BLaER1 (cell line): Measurements from ENCODE around the gene DENND2A.

Experiments used
- H3K27ac ChIP-seq: shearing (Covaris generic); formaldehyde crosslinking; 2 replicates; pipeline ENCODE4 v1.8.1; 2022
- H3K27me3 ChIP-seq: shearing (Covaris generic); formaldehyde crosslinking; 2 replicates; pipeline ENCODE4 v1.8.1; 2022
- H3K36me3 ChIP-seq: shearing (Covaris generic); formaldehyde crosslinking; 2 replicates; pipeline ENCODE4 v1.8.1; 2022
- H3K4me1 ChIP-seq: shearing (Covaris generic); formaldehyde crosslinking; 2 replicates; pipeline ENCODE4 v1.8.1; 2022
- H3K4me2 ChIP-seq: shearing (Covaris generic); formaldehyde crosslinking; 2 replicates; pipeline ENCODE4 v1.8.1; 2022
- H3K4me3 ChIP-seq: shearing (Covaris generic); formaldehyde crosslinking; 2 replicates; pipeline ENCODE4 v1.8.1; 2022
- H3K9ac ChIP-seq: shearing (Covaris generic); formaldehyde crosslinking; 2 replicates; pipeline ENCODE4 v1.8.1; 2022
- H3K9me3 ChIP-seq: shearing (Covaris generic); formaldehyde crosslinking; 2 replicates; pipeline ENCODE4 v1.8.1; 2022
- H4K20me1 ChIP-seq: shearing (Covaris generic); formaldehyde crosslinking; 2 replicates; pipeline ENCODE4 v1.8.1; 2022
- Cebpa-rat ChIP-seq: shearing (Covaris generic); IDR thresholded peaks from 2 replicates; pipeline ENCODE4 v1.8.1; 2022

The DENND2A gene

DNA sequence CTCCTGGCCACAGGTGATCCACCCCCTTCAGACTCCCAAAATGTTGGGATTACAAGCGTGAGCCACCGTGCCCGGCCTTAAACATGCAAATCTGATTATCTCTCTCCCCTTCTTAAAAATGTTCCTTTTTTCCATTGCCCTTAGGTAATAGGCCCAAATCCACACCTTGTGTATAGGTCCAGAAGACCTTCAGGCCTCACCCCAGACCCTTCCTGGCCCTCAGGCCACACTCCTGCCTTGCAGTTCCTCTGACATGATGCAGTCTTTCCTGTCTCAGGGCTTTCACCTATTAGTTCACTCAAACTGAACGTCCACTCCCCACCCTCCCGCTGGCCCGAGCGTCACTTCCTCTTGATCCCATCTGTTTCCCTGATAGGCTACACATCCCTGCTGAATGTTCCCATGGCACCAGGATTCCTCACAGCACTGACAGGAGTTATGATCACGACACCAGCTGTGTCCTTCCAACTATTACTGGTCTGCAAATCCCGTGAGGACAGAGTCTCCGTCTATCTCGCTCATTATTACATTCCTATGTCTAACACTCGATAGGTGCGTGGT, 46.4 kb downstream of the DENND2A start:
- no peaks in the 10 kb centered on the region for H3K36me3 ChIP-seq
- H3K9me3 ChIP-seq, result no peaks in the 10 kb centered on the region
- no peak overlapping the region for H3K27ac ChIP-seq
- no peak overlapping the region for H3K4me3 ChIP-seq
- H3K4me1 ChIP-seq, result no peaks in the 10 kb centered on the region
- no peaks in the 10 kb centered on the region for H4K20me1 ChIP-seq
- H3K9ac ChIP-seq, result no peak overlapping the region
- TF ChIP-seq Cebpa-rat, result no peak
- no peaks in the 10 kb centered on the region for H3K27me3 ChIP-seq
- H3K4me2 ChIP-seq, result no peak overlapping the region

DNA sequence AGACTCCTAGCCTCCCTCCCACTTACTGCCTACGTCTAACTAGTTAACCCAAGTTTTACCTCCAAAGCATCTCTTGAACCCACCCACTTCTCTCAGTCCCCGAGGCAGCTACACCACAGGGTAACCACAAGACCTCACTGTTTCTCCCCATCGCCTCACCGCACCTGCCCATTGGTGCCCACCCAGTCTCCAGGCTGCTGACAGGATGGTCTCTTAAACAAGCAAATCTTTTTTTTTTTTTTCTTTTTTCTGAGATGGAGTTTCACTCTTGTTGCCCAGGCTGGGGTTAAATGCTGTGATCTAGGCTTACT, 47.0 kb downstream of the DENND2A start:
- no peaks in the 10 kb centered on the region for H3K36me3 ChIP-seq
- H3K27ac ChIP-seq, result no peak overlapping the region
- no peaks in the 10 kb centered on the region for H3K27me3 ChIP-seq
- no peak overlapping the region for H3K4me2 ChIP-seq
- no peak for TF ChIP-seq Cebpa-rat
- no peak overlapping the region for H3K4me3 ChIP-seq
- no peaks in the 10 kb centered on the region for H3K4me1 ChIP-seq
- H3K9me3 ChIP-seq, result no peaks in the 10 kb centered on the region
- H4K20me1 ChIP-seq, result no peaks in the 10 kb centered on the region
- no peak overlapping the region for H3K9ac ChIP-seq

DNA sequence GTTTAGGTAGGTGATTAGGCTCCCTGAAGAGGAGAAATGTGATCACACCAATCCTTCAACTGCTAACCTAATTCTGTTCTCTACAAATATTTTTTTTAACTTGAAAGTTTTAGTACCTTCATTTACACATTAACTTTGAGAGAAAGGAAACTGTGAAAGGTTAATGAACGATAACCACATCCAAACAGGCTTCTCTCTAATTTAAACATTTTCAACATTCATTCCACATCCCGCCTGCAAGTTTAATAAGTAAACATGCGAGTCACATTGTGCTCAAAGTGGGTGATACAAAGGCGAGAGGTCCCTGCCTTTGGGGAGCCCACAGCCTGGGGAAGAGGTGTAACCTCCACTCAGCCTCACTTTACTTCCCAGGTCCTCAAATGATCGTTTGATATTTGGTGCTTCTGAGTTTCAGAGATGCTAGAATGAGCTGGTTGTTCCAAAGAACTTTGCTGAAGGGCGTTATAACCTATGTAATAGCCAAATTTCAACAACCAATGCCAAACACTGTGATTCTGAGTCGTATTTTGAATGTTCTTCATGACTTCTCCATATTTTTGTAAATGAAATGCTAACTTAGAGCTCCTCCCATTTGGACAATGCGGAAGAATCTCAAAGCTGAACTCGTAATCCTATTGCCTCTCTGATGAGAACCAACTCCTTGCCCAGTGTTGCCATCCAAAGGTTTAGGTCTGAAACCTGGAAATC, 47.5 kb downstream of the DENND2A start:
- Histone ChIP-seq H3K4me1 (no peaks in the 10 kb centered on the region), H3K4me3 (no peak overlapping the region), H3K4me2 (no peak overlapping the region), H4K20me1 (no peaks in the 10 kb centered on the region), H3K9ac (no peak overlapping the region), H3K36me3 (no peaks in the 10 kb centered on the region), H3K27me3 (no peaks in the 10 kb centered on the region), H3K27ac (no peak overlapping the region), H3K9me3 (no peaks in the 10 kb centered on the region)
- no peak for TF ChIP-seq Cebpa-rat

DNA sequence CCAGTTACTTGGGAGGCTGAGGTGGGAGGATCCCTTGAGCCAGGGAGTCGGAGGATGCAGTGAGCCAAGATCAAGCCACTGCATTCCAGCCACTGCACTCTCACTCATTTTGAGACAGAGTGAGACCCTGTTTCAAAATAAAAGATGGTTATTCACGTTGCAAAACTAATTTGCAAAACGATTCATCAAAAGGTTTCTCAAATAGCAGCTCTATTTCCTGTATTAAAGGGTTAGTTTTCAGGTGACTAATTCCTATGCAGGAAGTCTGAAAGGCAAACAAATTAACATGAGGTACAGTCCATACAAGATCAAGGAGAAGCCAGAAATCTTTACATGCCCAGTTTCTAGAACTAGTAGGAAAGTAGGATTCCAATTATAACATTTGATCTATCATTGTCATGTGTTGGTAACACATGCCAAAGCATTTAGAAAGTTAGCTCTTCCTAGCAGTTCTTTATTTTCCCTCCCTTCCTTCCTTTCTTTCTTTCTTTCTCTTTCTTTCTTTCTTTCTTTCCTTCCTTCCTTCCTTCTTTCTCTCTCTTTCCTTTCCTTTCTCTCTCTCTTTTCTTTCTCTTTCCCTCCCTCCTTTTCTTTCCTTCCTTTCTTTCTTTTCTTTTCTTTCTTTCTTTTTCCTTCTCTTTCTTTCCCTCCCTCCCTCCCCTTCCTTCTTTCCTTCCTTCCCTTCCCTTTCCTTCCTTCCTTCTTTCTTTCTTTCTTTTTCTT, 49.3 kb downstream of the DENND2A start:
- Histone ChIP-seq H3K4me1 (no peaks in the 10 kb centered on the region), H3K4me2 (no peak overlapping the region), H3K36me3 (no peaks in the 10 kb centered on the region), H3K4me3 (no peak overlapping the region), H3K9me3 (no peaks in the 10 kb centered on the region), H3K27ac (no peak overlapping the region), H3K9ac (no peak overlapping the region), H4K20me1 (no peaks in the 10 kb centered on the region), H3K27me3 (no peaks in the 10 kb centered on the region)
- TF ChIP-seq Cebpa-rat, result no peak

DNA sequence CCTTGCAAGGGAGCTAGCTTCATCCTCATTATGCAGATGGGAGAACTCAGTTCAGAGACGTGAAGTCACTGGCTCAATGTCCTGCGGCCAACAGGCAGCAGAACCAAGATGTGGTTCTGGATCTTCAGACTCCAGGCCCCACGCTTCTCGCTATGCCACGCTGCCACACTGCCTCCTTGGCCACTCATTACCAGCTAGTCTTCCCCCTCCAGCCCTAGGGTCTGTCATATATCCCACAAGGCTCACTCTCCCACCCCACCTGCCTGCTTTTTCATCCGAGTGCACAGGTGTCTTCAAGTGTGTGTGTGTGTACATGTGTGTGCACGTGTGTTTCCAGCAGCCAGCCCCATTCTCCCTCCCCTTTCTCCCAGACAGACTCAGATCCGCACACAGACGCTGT, 53.4 kb downstream of the DENND2A start:
- H4K20me1 ChIP-seq, result no peaks in the 10 kb centered on the region
- no peak overlapping the region for H3K27ac ChIP-seq
- H3K36me3 ChIP-seq, result 0 out of 2 replicates have a peak, but pooled peaks cover 4% of the 10 kb centered on the region
- no peaks in the 10 kb centered on the region for H3K27me3 ChIP-seq
- no peak for TF ChIP-seq Cebpa-rat
- H3K9ac ChIP-seq, result no peak overlapping the region
- no peak overlapping the region for H3K4me2 ChIP-seq
- H3K9me3 ChIP-seq, result no peaks in the 10 kb centered on the region
- H3K4me1 ChIP-seq, result no peaks in the 10 kb centered on the region
- H3K4me3 ChIP-seq, result no peak overlapping the region

DNA sequence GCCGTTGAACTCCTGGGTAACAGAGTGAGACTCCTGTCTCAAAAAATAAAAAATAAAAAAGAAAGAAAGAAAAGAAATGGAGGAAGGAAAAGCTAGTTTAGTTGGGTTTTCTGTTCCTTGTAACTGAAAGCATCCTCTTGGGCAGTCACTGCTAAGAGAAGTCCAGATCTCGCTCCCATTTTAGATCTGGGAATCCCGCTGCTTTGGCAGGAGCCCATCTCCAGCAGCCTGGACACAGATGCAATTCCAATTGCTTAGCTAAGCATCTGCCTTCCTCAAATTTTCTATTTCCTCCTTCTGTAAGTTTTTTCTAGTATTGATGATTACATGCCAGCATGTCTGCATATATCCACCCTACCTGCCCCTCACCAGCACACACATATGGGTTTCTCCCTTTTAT, 54.1 kb downstream of the DENND2A start:
- Histone ChIP-seq H3K36me3 (0 out of 2 replicates have a peak, but pooled peaks cover 4% of the 10 kb centered on the region), H3K4me1 (no peaks in the 10 kb centered on the region), H3K27me3 (no peaks in the 10 kb centered on the region), H3K9ac (no peak overlapping the region), H3K27ac (no peak overlapping the region), H4K20me1 (no peaks in the 10 kb centered on the region), H3K9me3 (no peaks in the 10 kb centered on the region), H3K4me3 (no peak overlapping the region), H3K4me2 (no peak overlapping the region)
- TF ChIP-seq Cebpa-rat, result no peak

DNA sequence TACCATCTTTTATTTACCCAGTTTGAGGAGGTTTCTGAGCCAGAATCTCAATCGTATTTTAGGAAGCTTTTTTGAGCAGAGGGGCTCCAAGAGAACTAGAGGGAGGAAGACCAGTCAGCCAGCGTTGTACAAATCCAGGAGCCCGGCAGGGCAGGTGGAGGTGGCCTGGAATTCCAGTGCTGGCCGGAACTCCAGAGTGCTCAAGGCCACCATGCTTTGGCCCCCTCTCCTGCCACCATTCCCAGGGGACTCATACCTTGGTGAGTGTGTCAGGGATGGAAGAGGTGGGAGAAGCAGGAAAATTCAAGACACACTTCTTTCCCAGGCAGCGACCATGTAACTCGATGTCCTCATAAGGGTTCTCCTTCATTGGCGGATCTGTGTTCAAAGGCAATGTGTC, 55.3 kb downstream of the DENND2A start:
- H3K4me1 ChIP-seq, result no peaks in the 10 kb centered on the region
- no peaks in the 10 kb centered on the region for H4K20me1 ChIP-seq
- H3K27ac ChIP-seq, result no peak overlapping the region
- H3K4me2 ChIP-seq, result no peak overlapping the region
- no peaks in the 10 kb centered on the region for H3K9me3 ChIP-seq
- H3K4me3 ChIP-seq, result no peak overlapping the region
- no peaks in the 10 kb centered on the region for H3K27me3 ChIP-seq
- H3K36me3 ChIP-seq, result 0 out of 2 replicates have a peak, but pooled peaks cover 4% of the 10 kb centered on the region
- no peak for TF ChIP-seq Cebpa-rat
- H3K9ac ChIP-seq, result no peak overlapping the region

DNA sequence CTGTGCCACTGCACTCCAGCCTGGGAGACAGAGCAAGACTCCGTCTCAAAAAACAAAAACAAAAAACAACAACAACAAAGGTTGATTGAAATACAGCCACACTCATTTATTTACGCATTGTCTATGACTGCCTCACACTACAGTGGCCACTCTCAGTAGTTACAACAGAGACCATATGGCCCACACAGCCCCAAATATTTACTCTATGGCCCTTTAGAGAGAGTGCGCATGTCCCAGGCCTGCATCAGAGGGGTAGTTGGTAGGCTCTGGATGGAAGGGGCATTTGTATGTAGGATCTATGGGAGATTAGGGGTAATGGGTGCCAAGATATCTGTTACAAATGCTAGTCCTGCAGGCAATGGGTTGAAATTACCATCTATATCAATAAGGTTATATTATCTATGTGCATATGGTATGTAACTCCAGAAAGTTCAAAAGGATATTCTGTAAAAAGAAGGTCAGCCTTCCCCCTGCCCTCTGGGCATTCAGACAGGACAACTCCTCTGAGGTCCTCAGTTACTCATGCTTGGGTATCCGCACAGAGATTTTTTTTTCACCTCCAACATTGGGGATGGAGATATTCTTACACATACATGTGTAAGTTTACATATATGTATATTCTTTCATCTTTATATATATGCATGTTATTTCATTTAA, 56.3 kb downstream of the DENND2A start:
- no peaks in the 10 kb centered on the region for H3K4me1 ChIP-seq
- no peak overlapping the region for H3K27ac ChIP-seq
- H3K9me3 ChIP-seq, result no peaks in the 10 kb centered on the region
- H3K36me3 ChIP-seq, result 0 out of 2 replicates have a peak, but pooled peaks cover 4% of the 10 kb centered on the region
- no peak overlapping the region for H3K4me2 ChIP-seq
- no peak overlapping the region for H3K4me3 ChIP-seq
- no peaks in the 10 kb centered on the region for H4K20me1 ChIP-seq
- H3K27me3 ChIP-seq, result no peaks in the 10 kb centered on the region
- no peak for TF ChIP-seq Cebpa-rat
- H3K9ac ChIP-seq, result no peak overlapping the region

DNA sequence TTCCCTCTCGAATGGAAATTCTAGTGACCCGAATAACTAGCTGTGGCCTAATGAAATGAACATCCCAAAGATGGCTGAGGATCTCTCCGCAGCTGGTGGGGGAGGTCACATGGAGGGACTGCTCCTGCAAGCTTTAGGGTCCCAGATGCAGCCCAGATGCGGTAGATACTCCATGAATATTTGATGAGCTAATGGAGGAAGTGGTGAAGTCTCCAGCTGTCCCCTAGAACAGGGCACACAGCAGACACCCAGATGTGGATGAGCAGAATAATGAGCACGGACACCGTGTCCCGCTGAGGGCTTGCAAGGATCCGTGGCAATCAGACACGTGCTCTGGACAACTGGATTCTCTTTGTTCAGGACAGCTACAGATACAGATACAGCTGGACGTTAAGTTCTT, 59.2 kb downstream of the DENND2A start:
- Histone ChIP-seq H4K20me1 (no peaks in the 10 kb centered on the region), H3K27ac (no peak overlapping the region), H3K4me1 (no peaks in the 10 kb centered on the region), H3K27me3 (no peaks in the 10 kb centered on the region), H3K4me2 (no peak overlapping the region), H3K4me3 (no peak overlapping the region), H3K36me3 (0 out of 2 replicates have a peak, but pooled peaks cover 4% of the 10 kb centered on the region), H3K9me3 (no peaks in the 10 kb centered on the region), H3K9ac (no peak overlapping the region)
- no peak for TF ChIP-seq Cebpa-rat

DNA sequence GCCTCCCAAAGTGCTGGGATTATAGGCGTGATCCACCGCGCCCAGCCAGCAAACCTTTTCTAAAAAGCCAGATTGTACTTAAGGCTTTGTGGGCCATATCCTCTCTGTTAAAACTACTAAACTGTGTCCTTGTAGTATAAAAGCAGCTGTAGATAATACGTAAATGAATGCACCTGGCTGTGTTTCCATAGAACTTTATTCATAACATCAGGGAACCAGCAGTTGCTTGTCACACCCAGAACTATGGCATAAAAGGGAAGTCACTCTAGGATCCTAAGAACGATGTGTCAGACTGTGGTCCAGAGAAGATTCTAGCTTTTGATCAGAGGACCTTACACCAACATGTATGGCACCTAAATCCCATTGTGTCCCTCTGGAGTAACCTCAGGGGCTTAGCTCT, 63.0 kb downstream of the DENND2A start:
- Histone ChIP-seq H3K4me1 (no peaks in the 10 kb centered on the region), H3K9ac (no peak overlapping the region), H3K9me3 (no peaks in the 10 kb centered on the region), H3K36me3 (0 out of 2 replicates have a peak, but pooled peaks cover 10% of the 10 kb centered on the region), H3K27ac (no peak overlapping the region), H4K20me1 (no peaks in the 10 kb centered on the region), H3K4me3 (no peak overlapping the region), H3K27me3 (no peaks in the 10 kb centered on the region), H3K4me2 (no peak overlapping the region)
- no peak for TF ChIP-seq Cebpa-rat
